ENCODE measurements around the gene POLN. TPM values are rescaled to one million over a fixed set of nuclear protein-coding genes. Genes with fewer than 3 reads are reported as not detected.
"Not testable (repeated sequence)": the region's sequence is repeated elsewhere in the genome, so short reads cannot be mapped to it uniquely, and the experiment has no call there.

POLN gene
- total RNA-seq, 2 experiments from 2014 or later: 2.4 to 2.5 TPM

- Mint-ChIP-seq H3K27me3 (ENCODE audit: low read depth) (no peaks in the 10 kb centered on the region), H3K9me3 (ENCODE audit: insufficient read depth) (no peaks in the 10 kb centered on the region), H3K4me3 (no peak overlapping the region), H3K27ac (no peak overlapping the region), H3K36me3 (ENCODE audit: low read depth) (peaks cover 4% of the 10 kb centered on the region), H3K4me1 (ENCODE audit: low read depth) (peaks cover 12% of the 10 kb centered on the region)
- no peak for DNase-seq
- ChIA-PET POLR2A (interaction anchor here (1.1 kb wide), 1 partner anchor 21 kb away, joined by 5 read pairs; no protein-coding TSS in a partner anchor), CTCF (interaction anchor here (0.6 to 5.5 kb wide), 34 partner anchors 8 to 316 kb away, joined by 3 to 43 read pairs (median 6); partner anchors contain the start of genes HAUS3, MXD4, POLN and RNF4)
- no peak for ATAC-seq
These were observed 22.6 kb downstream of the POLN start for GRCh38 chr4:2219233-2219760.

- DNase-seq (no peak), ATAC-seq (no peak)
- no peaks in the 10 kb centered on the region for H3K9me3 Mint-ChIP-seq (ENCODE audit: insufficient read depth)
- no peak overlapping the region for H3K27ac Mint-ChIP-seq
- no peak overlapping the region for H3K4me3 Mint-ChIP-seq
- H3K36me3 Mint-ChIP-seq (ENCODE audit: low read depth): peaks cover 4% of the 10 kb centered on the region
- ChIA-PET POLR2A (no interaction called here), CTCF (interaction anchor here (0.9 to 2.9 kb wide), 5 partner anchors 10 to 317 kb away, joined by 3 to 14 read pairs (median 5); no protein-coding TSS in a partner anchor)
- no peaks in the 10 kb centered on the region for H3K27me3 Mint-ChIP-seq (ENCODE audit: low read depth)
- H3K4me1 Mint-ChIP-seq (ENCODE audit: low read depth): peaks cover 12% of the 10 kb centered on the region
These were observed 23.5 kb downstream of the POLN start for GRCh38 chr4:2218436-2218835.

GRCh38 chr4:2217726-2218125 is 24.2 kb downstream of the POLN start:
- CTCF ChIA-PET: interaction anchor here (0.9 to 1.3 kb wide), 3 partner anchors 15 to 136 kb away, joined by 3 to 5 read pairs (median 3); no protein-coding TSS in a partner anchor
- no peak for DNase-seq
- ATAC-seq: no peak
- Mint-ChIP-seq H3K9me3 (ENCODE audit: insufficient read depth) (no peaks in the 10 kb centered on the region), H3K36me3 (ENCODE audit: low read depth) (peaks cover 2% of the 10 kb centered on the region), H3K27ac (no peak overlapping the region), H3K27me3 (ENCODE audit: low read depth) (no peaks in the 10 kb centered on the region), H3K4me1 (ENCODE audit: low read depth) (peaks cover 12% of the 10 kb centered on the region), H3K4me3 (no peak overlapping the region)
- POLR2A ChIA-PET: no interaction called here

- H3K36me3 Mint-ChIP-seq (ENCODE audit: low read depth): no peaks in the 10 kb centered on the region
- ChIA-PET POLR2A (no interaction called here), CTCF (no interaction called here)
- H3K27ac Mint-ChIP-seq: no peak overlapping the region
- H3K9me3 Mint-ChIP-seq (ENCODE audit: insufficient read depth): no peaks in the 10 kb centered on the region
- H3K4me3 Mint-ChIP-seq: no peak overlapping the region
- ATAC-seq: no peak
- no peak for DNase-seq
- no peaks in the 10 kb centered on the region for H3K27me3 Mint-ChIP-seq (ENCODE audit: low read depth)
- H3K4me1 Mint-ChIP-seq (ENCODE audit: low read depth): peaks cover 4% of the 10 kb centered on the region
These were observed 29.1 kb downstream of the POLN start for GRCh38 chr4:2212831-2213230.

GRCh38 chr4:2202789-2203188 is 39.1 kb downstream of the POLN start:
- H3K4me1 Mint-ChIP-seq (ENCODE audit: low read depth); H3K36me3 Mint-ChIP-seq (ENCODE audit: low read depth); H3K4me3 Mint-ChIP-seq; H3K9me3 Mint-ChIP-seq (ENCODE audit: insufficient read depth); H3K27me3 Mint-ChIP-seq (ENCODE audit: low read depth); ATAC-seq; POLR2A ChIA-PET; H3K27ac Mint-ChIP-seq; CTCF ChIA-PET; DNase-seq: not testable (repeated sequence)

- ChIA-PET CTCF (interaction anchor here (0.7 to 2.1 kb wide), 3 partner anchors 23 to 446 kb away, joined by 3 to 9 read pairs (median 3); no protein-coding TSS in a partner anchor), POLR2A (no interaction called here)
- DNase-seq: no peak
- no peak for ATAC-seq
- Mint-ChIP-seq H3K36me3 (ENCODE audit: low read depth) (no peaks in the 10 kb centered on the region), H3K4me1 (ENCODE audit: low read depth) (no peaks in the 10 kb centered on the region), H3K27me3 (ENCODE audit: low read depth) (no peaks in the 10 kb centered on the region), H3K9me3 (ENCODE audit: insufficient read depth) (no peaks in the 10 kb centered on the region), H3K4me3 (no peak overlapping the region), H3K27ac (no peak overlapping the region)
These were observed 47.4 kb downstream of the POLN start for GRCh38 chr4:2194496-2194895.

- CTCF ChIA-PET: interaction anchor here (1.4 to 2.1 kb wide), 2 partner anchors 27 to 47 kb away, joined by 3 to 9 read pairs; no protein-coding TSS in a partner anchor
- Mint-ChIP-seq H3K27me3 (ENCODE audit: low read depth) (no peaks in the 10 kb centered on the region), H3K27ac (no peak overlapping the region)
These were observed 48.6 kb downstream of the POLN start for GRCh38 chr4:2193326-2193725.

GRCh38 chr4:2186865-2187172 is 55.1 kb downstream of the POLN start:
- no peak for DNase-seq
- CTCF ChIA-PET: interaction anchor here (0.9 kb wide), 1 partner anchor 19 kb away, joined by 4 read pairs; no protein-coding TSS in a partner anchor
- H3K27ac Mint-ChIP-seq: no peak overlapping the region
- H3K27me3 Mint-ChIP-seq (ENCODE audit: low read depth): no peaks in the 10 kb centered on the region
- H3K4me3 Mint-ChIP-seq: no peak overlapping the region
- peaks cover 12% of the 10 kb centered on the region for H3K9me3 Mint-ChIP-seq (ENCODE audit: insufficient read depth)
- ATAC-seq: no peak
- POLR2A ChIA-PET: no interaction called here
- H3K4me1 Mint-ChIP-seq (ENCODE audit: low read depth): no peaks in the 10 kb centered on the region
- peaks cover 10% of the 10 kb centered on the region for H3K36me3 Mint-ChIP-seq (ENCODE audit: low read depth)

More at GRCh38 chr4:2193326-2193725, 48.6 kb downstream of the POLN start:
- ATAC-seq: no peak
- Mint-ChIP-seq H3K4me1 (ENCODE audit: low read depth) (no peaks in the 10 kb centered on the region), H3K4me3 (no peak overlapping the region), H3K36me3 (ENCODE audit: low read depth) (no peaks in the 10 kb centered on the region), H3K9me3 (ENCODE audit: insufficient read depth) (no peaks in the 10 kb centered on the region)
- no peak for DNase-seq
- POLR2A ChIA-PET: no interaction called here

- H3K27ac Mint-ChIP-seq: no peak overlapping the region
- H3K4me3 Mint-ChIP-seq: no peak overlapping the region
- no peaks in the 10 kb centered on the region for H3K27me3 Mint-ChIP-seq (ENCODE audit: low read depth)
- POLR2A ChIA-PET: no interaction called here
- DNase-seq (no peak), ATAC-seq (no peak)
- H3K36me3 Mint-ChIP-seq (ENCODE audit: low read depth): peaks cover 11% of the 10 kb centered on the region
- CTCF ChIA-PET: interaction anchor here (0.9 kb wide), 1 partner anchor 19 kb away, joined by 4 read pairs; no protein-coding TSS in a partner anchor
- H3K9me3 Mint-ChIP-seq (ENCODE audit: insufficient read depth): peaks cover 12% of the 10 kb centered on the region
- H3K4me1 Mint-ChIP-seq (ENCODE audit: low read depth): no peaks in the 10 kb centered on the region
These were observed 55.6 kb downstream of the POLN start for GRCh38 chr4:2186133-2186864.

GRCh38 chr4:2183394-2183793 is 58.5 kb downstream of the POLN start:
- ChIA-PET CTCF (no interaction called here), POLR2A (no interaction called here)
- H3K4me1 Mint-ChIP-seq (ENCODE audit: low read depth): no peaks in the 10 kb centered on the region
- peaks cover 12% of the 10 kb centered on the region for H3K9me3 Mint-ChIP-seq (ENCODE audit: insufficient read depth)
- ATAC-seq: no peak
- H3K36me3 Mint-ChIP-seq (ENCODE audit: low read depth): peaks cover 11% of the 10 kb centered on the region
- no peaks in the 10 kb centered on the region for H3K27me3 Mint-ChIP-seq (ENCODE audit: low read depth)
- no peak for DNase-seq
- no peak overlapping the region for H3K27ac Mint-ChIP-seq
- no peak overlapping the region for H3K4me3 Mint-ChIP-seq

GRCh38 chr4:2182994-2183393 is 58.9 kb downstream of the POLN start:
- Mint-ChIP-seq H3K27me3 (ENCODE audit: low read depth) (no peaks in the 10 kb centered on the region), H3K9me3 (ENCODE audit: insufficient read depth) (peaks cover 12% of the 10 kb centered on the region), H3K27ac (no peak overlapping the region), H3K36me3 (ENCODE audit: low read depth) (peaks cover 10% of the 10 kb centered on the region), H3K4me1 (ENCODE audit: low read depth) (no peaks in the 10 kb centered on the region), H3K4me3 (no peak overlapping the region)
- ChIA-PET CTCF (no interaction called here), POLR2A (no interaction called here)
- DNase-seq (no peak), ATAC-seq (no peak)

GRCh38 chr4:2180410-2180809 is 61.5 kb downstream of the POLN start:
- no peak overlapping the region for H3K27ac Mint-ChIP-seq
- peaks cover 3% of the 10 kb centered on the region for H3K36me3 Mint-ChIP-seq (ENCODE audit: low read depth)
- ChIA-PET POLR2A (no interaction called here), CTCF (interaction anchor here (0.6 kb wide), 1 partner anchor 48 kb away, joined by 4 read pairs; no protein-coding TSS in a partner anchor)
- peaks cover 5% of the 10 kb centered on the region for H3K9me3 Mint-ChIP-seq (ENCODE audit: insufficient read depth)
- H3K4me3 Mint-ChIP-seq: no peak overlapping the region
- H3K4me1 Mint-ChIP-seq (ENCODE audit: low read depth): peaks cover 4% of the 10 kb centered on the region
- H3K27me3 Mint-ChIP-seq (ENCODE audit: low read depth): no peaks in the 10 kb centered on the region
- DNase-seq (no peak), ATAC-seq (no peak)

Measured in activated CD8-positive, alpha-beta T cell treated with anti-CD3 and anti-CD28 coated beads, Interleukin-2, amount 10 ng/mL, durations not matched to agents 7 days and 5 days (primary cell).